Liver (tissue), 9 donors: Measurements from ENCODE around the gene PNLIP. TPM values are rescaled to one million over a fixed set of nuclear protein-coding genes. Genes with fewer than 3 reads are reported as not detected.

Experiments used
- DNase-seq: peaks from one replicate; pipeline ENCODE4 v3.0.0-alpha.2; 2017; ENCODE audit warnings: low spot score
- H3K27ac ChIP-seq, 2 donors: one replicate each; pipeline ENCODE4 v1.7.0; 2013; ENCODE audit warnings: inconsistent platforms in 2 of 2, low read length in 2 of 2, control low read depth in 1 of 2, low read depth in 1 of 2, mild to moderate bottlenecking in 1 of 2
- H3K27me3 ChIP-seq, 4 donors: one replicate each; pipeline versions ENCODE4 v1.6.1 to v1.7.0; 2013; ENCODE audit warnings: low read length in 3 of 4, inconsistent platforms in 1 of 4, mild to moderate bottlenecking in 1 of 4, moderate library complexity in 1 of 4; ENCODE audit not compliant: control insufficient read depth in 4 of 4, insufficient read depth in 4 of 4
- H3K36me3 ChIP-seq, 4 donors: one replicate each; pipeline versions ENCODE4 v1.6.1 to v1.7.0; 2013; ENCODE audit warnings: low read length in 3 of 4, mild to moderate bottlenecking in 3 of 4, low read depth in 1 of 4, moderate library complexity in 1 of 4; ENCODE audit not compliant: control insufficient read depth in 4 of 4, insufficient read depth in 3 of 4
- H3K4me1 ChIP-seq, 4 donors: one replicate each; pipeline versions ENCODE4 v1.6.1 to v1.7.0; 2013; ENCODE audit warnings: low read length in 3 of 4, mild to moderate bottlenecking in 3 of 4, moderate library complexity in 1 of 4; ENCODE audit not compliant: control insufficient read depth in 4 of 4, insufficient read depth in 4 of 4
- H3K4me3 ChIP-seq, 3 donors: one replicate each; pipeline versions ENCODE4 v1.6.1 to v1.7.0; 2013; ENCODE audit warnings: low read length in 3 of 3, control low read depth in 1 of 3, low read depth in 1 of 3, mild to moderate bottlenecking in 1 of 3
- H3K9ac ChIP-seq, 2 donors: one replicate each; pipeline ENCODE4 v1.7.0; 2013; ENCODE audit warnings: low read length in 2 of 2, mild to moderate bottlenecking in 2 of 2, moderate library complexity in 2 of 2, control low read depth in 1 of 2, low read depth in 1 of 2
- H3K9me3 ChIP-seq, 4 donors: one replicate each; pipeline versions ENCODE4 v1.6.1 to v1.7.0; 2013; ENCODE audit warnings: low read length in 3 of 4; ENCODE audit not compliant: control insufficient read depth in 4 of 4
- EGR1 ChIP-seq, 2 donors: IDR thresholded peaks; 2 replicates each; pipeline ENCODE4 v1.6.1; 2016 to 2018; ENCODE audit warnings: antibody characterized with exemption in 2 of 2, low read depth in 2 of 2
- FOXA1 ChIP-seq: IDR thresholded peaks from 2 replicates; pipeline ENCODE4 v1.6.1; 2016; ENCODE audit warnings: antibody characterized with exemption
- FOXA2 ChIP-seq: IDR thresholded peaks from 2 replicates; pipeline ENCODE4 v1.6.1; 2016; ENCODE audit warnings: antibody characterized with exemption
- GABPA ChIP-seq, 2 donors: IDR thresholded peaks in 1 of 2; conservative IDR thresholded peaks in 1 of 2; 2 replicates each; pipeline ENCODE4 v1.6.1; 2016; ENCODE audit warnings: antibody characterized with exemption in 2 of 2, mild to moderate bottlenecking in 1 of 2, moderate library complexity in 1 of 2
- HNF4A ChIP-seq, 2 donors: conservative IDR thresholded peaks; 2 replicates each; pipeline ENCODE4 v1.6.1; 2016; ENCODE audit warnings: antibody characterized with exemption in 2 of 2, mild to moderate bottlenecking in 2 of 2
- HNF4G ChIP-seq: IDR thresholded peaks from 2 replicates; pipeline ENCODE4 v1.6.1; 2016; ENCODE audit warnings: antibody characterized with exemption
- JUND ChIP-seq, 2 donors: IDR thresholded peaks; 2 replicates each; pipeline ENCODE4 v1.6.1; 2016; ENCODE audit warnings: antibody characterized with exemption in 2 of 2
- NR2F2 ChIP-seq: IDR thresholded peaks from 2 replicates; pipeline ENCODE4 v1.6.1; 2016; ENCODE audit warnings: antibody characterized with exemption
- RAD21 ChIP-seq, 2 donors: IDR thresholded peaks; 2 replicates each; pipeline ENCODE4 v1.6.1; 2016; ENCODE audit warnings: antibody characterized with exemption in 2 of 2, mild to moderate bottlenecking in 2 of 2
- RXRA ChIP-seq, 2 donors: IDR thresholded peaks; 2 replicates each; pipeline ENCODE4 v1.6.1; 2017 to 2018; ENCODE audit warnings: antibody characterized with exemption in 2 of 2, mild to moderate bottlenecking in 1 of 2
- SP1 ChIP-seq: IDR thresholded peaks from 2 replicates; pipeline ENCODE4 v1.6.1; 2018; ENCODE audit warnings: antibody characterized with exemption, mild to moderate bottlenecking
- TAF1 ChIP-seq: conservative IDR thresholded peaks from 2 replicates; pipeline ENCODE4 v1.6.1; 2016; ENCODE audit warnings: antibody characterized with exemption, mild to moderate bottlenecking
- WGBS: extraction: QIAGEN DNeasy Blood & Tissue Kit; methylation state at CpG from one replicate; pipeline ENCODE4 v1.1.7; 2013; 5-methylcytosine and 5-hydroxymethylcytosine counted together
- polyA plus RNA-seq, 2 donors: library from polyadenylated mRNA; stranded (reverse) in 1 of 2; unstranded in 1 of 2; fragments of 200-250 nt in 1 of 2; fragments of >200 nt in 1 of 2; fragmentation: Nextera tagmentation in 1 of 2; extraction: Ambion mirVana in 1 of 2; gene quantifications; one replicate each; pipeline versions ENCODE4 v1.2.1 to v1.2.3, GENCODE V29; 2013 to 2015
- total RNA-seq, 2 donors: library from RNA; depleted of rRNA; stranded (reverse); fragments of >200 nt; gene quantifications; one replicate each; pipeline ENCODE4 v1.2.3, GENCODE V29; 2014
- TF ChIP-seq, protein P1 (sequence below): IDR thresholded peaks from 2 replicates; pipeline ENCODE4 v1.6.1; 2016; ENCODE audit warnings: antibody characterized with exemption, mild to moderate bottlenecking
- TF ChIP-seq, protein P2 (sequence below): IDR thresholded peaks from 2 replicates; pipeline ENCODE4 v1.6.1; 2016; ENCODE audit warnings: antibody characterized with exemption
- TF ChIP-seq, protein P3 (sequence below): fragments of 150-350 bp; IDR thresholded peaks from 2 replicates; pipeline ENCODE4 v1.5.1; 2017; ENCODE audit warnings: improper control_type of control experiment, low read depth, low read length; ENCODE audit not compliant: missing input control
- TF ChIP-seq, protein P4 (sequence below): IDR thresholded peaks from 2 replicates; pipeline ENCODE4 v1.6.1; 2016; ENCODE audit warnings: antibody characterized with exemption
- TF ChIP-seq, protein P5 (sequence below): IDR thresholded peaks from 2 replicates; pipeline ENCODE4 v1.6.1; 2016; ENCODE audit warnings: antibody characterized with exemption
- donor health status: healthy.
- donor health status: healthy.
- donor health status: healthy.
- donor health status: healthy.
- donor health status: healthy.

The PNLIP gene
- total and polyA plus RNA-seq, 4 donors = 0.14 TPM; not detected in 3

DNA sequence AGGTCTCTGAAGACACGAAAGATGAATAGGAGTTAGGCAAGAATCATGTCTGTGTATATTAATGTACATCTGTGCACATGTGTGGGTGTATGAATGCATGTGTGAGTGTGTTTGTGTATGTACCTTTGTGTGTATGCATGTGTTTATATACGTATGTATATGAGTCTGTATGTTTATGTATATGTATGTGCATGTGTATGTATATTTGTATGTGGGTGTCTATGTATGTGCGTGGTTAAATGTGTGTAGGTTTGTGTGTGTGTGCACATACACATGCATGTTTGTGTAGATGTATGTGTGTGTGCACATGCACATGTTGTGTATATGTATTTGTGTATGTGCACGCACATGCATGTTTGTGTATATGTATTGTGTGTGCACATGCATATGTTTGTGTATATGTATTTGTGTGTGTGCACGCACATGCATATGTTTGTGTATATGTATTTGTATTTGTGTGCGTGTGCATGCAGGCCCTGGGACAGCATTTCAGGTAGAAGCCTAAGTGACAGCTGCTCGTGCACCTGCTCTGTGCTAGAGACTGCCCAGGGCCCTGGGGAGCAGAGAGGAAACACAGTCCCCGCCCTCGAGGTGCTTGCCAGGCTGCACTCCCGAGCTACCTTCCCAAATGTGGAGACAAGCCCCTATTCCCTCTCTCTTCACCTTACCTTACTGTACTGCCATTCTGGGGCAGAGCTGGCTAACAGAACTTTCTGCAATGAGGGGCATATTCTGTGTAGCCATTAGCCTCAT, 57.1 kb downstream of the PNLIP start:
- DNase-seq = no peak
- H3K4me3 ChIP-seq = no peak overlapping the region
- WGBS = 79% methylated on average over 10 of the region's 10 CpGs

DNA sequence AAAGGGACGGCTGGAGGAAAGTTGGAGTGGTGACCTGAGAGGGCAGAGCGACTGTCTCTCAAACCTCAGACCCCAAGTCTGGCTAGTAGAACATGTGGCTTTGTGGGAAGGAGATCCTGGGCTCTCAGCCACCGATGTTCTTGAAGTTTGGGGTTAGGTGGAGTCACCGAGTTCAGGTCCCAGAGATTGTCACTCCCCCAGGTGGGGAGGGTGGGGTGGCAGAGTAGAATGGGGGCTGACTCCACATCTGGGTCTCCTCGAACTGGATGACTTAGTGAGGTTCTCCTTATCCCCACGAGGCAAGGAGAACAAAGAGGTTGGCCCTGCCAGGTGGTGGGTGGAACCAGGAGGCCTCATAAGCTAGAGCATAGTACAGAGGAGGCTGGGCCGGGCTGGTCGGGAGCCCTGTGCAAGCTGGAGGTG, 60.3 kb downstream of the PNLIP start:
- peaks cover 0 to 3% (median 0%) of the 10 kb centered on the region in 4 donors for H3K4me1 ChIP-seq
- H3K9ac ChIP-seq = no peak overlapping the region
- TF ChIP-seq NR2F2 = no peak
- TF ChIP-seq, protein P1, sequence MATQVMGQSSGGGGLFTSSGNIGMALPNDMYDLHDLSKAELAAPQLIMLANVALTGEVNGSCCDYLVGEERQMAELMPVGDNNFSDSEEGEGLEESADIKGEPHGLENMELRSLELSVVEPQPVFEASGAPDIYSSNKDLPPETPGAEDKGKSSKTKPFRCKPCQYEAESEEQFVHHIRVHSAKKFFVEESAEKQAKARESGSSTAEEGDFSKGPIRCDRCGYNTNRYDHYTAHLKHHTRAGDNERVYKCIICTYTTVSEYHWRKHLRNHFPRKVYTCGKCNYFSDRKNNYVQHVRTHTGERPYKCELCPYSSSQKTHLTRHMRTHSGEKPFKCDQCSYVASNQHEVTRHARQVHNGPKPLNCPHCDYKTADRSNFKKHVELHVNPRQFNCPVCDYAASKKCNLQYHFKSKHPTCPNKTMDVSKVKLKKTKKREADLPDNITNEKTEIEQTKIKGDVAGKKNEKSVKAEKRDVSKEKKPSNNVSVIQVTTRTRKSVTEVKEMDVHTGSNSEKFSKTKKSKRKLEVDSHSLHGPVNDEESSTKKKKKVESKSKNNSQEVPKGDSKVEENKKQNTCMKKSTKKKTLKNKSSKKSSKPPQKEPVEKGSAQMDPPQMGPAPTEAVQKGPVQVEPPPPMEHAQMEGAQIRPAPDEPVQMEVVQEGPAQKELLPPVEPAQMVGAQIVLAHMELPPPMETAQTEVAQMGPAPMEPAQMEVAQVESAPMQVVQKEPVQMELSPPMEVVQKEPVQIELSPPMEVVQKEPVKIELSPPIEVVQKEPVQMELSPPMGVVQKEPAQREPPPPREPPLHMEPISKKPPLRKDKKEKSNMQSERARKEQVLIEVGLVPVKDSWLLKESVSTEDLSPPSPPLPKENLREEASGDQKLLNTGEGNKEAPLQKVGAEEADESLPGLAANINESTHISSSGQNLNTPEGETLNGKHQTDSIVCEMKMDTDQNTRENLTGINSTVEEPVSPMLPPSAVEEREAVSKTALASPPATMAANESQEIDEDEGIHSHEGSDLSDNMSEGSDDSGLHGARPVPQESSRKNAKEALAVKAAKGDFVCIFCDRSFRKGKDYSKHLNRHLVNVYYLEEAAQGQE = no peak
- no peak for TF ChIP-seq RAD21 (IDR thresholded peaks at IDR 0.05)
- no peak for TF ChIP-seq RXRA (IDR thresholded peaks at IDR 0.05)
- TF ChIP-seq GABPA (IDR thresholded peaks at IDR 0.05 in 1 of 2, conservative IDR thresholded peaks at IDR 0.05 in 1 of 2) = no peak
- no peak for TF ChIP-seq FOXA2
- TF ChIP-seq, protein P2, sequence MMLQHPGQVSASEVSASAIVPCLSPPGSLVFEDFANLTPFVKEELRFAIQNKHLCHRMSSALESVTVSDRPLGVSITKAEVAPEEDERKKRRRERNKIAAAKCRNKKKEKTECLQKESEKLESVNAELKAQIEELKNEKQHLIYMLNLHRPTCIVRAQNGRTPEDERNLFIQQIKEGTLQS = no peak
- TF ChIP-seq EGR1 (IDR thresholded peaks at IDR 0.05; ENCODE audit: low read depth in 2 of 2) = no peak
- no peak for TF ChIP-seq JUND (IDR thresholded peaks at IDR 0.05)
- TF ChIP-seq SP1 = no peak
- TF ChIP-seq HNF4G = no peak
- TF ChIP-seq, protein P3, sequence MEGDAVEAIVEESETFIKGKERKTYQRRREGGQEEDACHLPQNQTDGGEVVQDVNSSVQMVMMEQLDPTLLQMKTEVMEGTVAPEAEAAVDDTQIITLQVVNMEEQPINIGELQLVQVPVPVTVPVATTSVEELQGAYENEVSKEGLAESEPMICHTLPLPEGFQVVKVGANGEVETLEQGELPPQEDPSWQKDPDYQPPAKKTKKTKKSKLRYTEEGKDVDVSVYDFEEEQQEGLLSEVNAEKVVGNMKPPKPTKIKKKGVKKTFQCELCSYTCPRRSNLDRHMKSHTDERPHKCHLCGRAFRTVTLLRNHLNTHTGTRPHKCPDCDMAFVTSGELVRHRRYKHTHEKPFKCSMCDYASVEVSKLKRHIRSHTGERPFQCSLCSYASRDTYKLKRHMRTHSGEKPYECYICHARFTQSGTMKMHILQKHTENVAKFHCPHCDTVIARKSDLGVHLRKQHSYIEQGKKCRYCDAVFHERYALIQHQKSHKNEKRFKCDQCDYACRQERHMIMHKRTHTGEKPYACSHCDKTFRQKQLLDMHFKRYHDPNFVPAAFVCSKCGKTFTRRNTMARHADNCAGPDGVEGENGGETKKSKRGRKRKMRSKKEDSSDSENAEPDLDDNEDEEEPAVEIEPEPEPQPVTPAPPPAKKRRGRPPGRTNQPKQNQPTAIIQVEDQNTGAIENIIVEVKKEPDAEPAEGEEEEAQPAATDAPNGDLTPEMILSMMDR = no peak
- no peak for TF ChIP-seq TAF1
- TF ChIP-seq HNF4A (conservative IDR thresholded peaks at IDR 0.05) = no peak
- TF ChIP-seq FOXA1 = no peak
- H3K9me3 ChIP-seq = no peaks in the 10 kb centered on the region
- H3K27me3 ChIP-seq = peaks cover 0 to 8% (median 0%) of the 10 kb centered on the region in 4 donors
- no peak overlapping the region for H3K27ac ChIP-seq
- H3K36me3 ChIP-seq = no peaks in the 10 kb centered on the region
- DNase-seq = no peak
- 70% methylated on average over 8 of the region's 8 CpGs for WGBS
- no peak overlapping the region for H3K4me3 ChIP-seq

More for the DNA sequence above, 57.1 kb downstream of the PNLIP start:
- no peak for TF ChIP-seq SP1
- no peak for TF ChIP-seq FOXA1
- TF ChIP-seq, protein P4, sequence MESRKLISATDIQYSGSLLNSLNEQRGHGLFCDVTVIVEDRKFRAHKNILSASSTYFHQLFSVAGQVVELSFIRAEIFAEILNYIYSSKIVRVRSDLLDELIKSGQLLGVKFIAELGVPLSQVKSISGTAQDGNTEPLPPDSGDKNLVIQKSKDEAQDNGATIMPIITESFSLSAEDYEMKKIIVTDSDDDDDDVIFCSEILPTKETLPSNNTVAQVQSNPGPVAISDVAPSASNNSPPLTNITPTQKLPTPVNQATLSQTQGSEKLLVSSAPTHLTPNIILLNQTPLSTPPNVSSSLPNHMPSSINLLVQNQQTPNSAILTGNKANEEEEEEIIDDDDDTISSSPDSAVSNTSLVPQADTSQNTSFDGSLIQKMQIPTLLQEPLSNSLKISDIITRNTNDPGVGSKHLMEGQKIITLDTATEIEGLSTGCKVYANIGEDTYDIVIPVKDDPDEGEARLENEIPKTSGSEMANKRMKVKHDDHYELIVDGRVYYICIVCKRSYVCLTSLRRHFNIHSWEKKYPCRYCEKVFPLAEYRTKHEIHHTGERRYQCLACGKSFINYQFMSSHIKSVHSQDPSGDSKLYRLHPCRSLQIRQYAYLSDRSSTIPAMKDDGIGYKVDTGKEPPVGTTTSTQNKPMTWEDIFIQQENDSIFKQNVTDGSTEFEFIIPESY = no peak
- TF ChIP-seq, protein P5, sequence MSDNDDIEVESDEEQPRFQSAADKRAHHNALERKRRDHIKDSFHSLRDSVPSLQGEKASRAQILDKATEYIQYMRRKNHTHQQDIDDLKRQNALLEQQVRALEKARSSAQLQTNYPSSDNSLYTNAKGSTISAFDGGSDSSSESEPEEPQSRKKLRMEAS = no peak
- no peak for TF ChIP-seq RAD21 (IDR thresholded peaks at IDR 0.05)
- TF ChIP-seq, protein P2 = no peak
- TF ChIP-seq TAF1 = no peak
- TF ChIP-seq HNF4G = no peak
- TF ChIP-seq HNF4A (conservative IDR thresholded peaks at IDR 0.05) = no peak
- Histone ChIP-seq H3K9ac (no peak overlapping the region), H3K27me3 (peaks cover 0 to 6% (median under 1%) of the 10 kb centered on the region in 4 donors), H3K36me3 (no peaks in the 10 kb centered on the region), H3K9me3 (no peaks in the 10 kb centered on the region), H3K27ac (no peak overlapping the region), H3K4me1 (no peaks in the 10 kb centered on the region)
